ENCODE measurements around the gene FREY1.
"Not testable (repeated sequence)": the region's sequence is repeated elsewhere in the genome, so short reads cannot be mapped to it uniquely, and the experiment has no call there.

Gene FREY1

DNA sequence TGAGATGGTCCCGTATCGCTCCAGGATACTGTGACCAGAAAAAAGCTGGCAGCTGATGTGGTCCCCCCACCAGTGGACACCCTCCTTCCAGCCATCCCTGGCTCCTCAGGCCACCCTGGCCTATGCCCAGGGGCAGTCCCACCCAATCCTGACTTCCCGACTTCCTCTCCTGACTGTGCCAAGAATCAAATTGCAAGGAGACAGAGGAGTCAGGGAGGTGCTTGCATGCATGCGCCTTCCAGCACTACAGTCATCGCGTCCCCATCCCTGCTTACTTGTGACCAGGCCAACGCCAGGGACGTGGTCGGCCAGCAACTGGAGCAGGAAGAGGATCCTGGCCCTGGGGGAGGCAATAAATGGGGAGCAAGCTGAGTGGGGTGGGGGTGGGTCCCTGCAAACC, 3.6 kb upstream of the FREY1 start:
- DNase-seq, result no peak

DNA sequence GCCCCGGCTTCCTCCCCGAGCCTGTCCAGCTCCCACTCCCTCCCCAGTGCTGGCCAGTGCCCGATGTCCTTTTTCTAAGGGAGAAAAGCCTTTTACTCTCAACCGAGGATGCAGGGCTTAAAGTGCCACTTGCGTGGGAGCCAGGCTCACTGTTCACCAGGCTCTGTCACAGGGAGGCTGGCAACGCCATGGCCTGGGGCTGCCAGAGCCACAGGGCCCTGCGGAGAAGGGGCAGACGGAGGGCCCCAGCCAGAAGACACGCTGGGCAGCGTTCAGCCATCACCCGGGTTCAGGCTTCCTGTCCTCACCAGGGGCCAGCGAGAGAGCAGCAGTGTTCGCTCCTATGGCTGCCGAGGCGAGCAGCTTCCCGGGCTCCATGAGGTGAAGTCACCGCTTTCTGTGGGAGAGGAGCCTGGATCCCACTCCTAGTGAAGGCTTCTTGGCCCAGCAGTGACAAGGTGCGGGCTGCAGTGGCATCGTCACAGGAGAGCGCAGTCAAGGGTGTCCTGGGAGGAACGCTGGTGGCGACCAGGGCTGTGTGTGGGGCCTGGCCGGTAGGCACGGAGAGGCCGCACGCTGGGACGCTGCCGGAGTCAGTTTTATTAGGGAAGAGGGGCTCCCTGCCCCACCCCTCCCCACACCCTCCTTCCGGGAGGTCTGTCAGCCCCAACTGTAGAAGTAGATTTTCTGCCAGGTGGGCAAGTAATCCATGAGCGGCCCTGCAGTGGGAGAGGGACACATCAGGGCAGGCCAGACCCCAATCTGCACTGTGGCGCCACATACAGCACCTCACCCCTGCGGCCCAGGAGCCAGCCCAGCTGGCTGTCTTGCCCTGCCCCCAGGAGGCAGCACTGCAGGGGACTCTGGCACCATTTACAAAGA, 2.8 kb upstream of the FREY1 start:
- DNase-seq, result no peak

DNA sequence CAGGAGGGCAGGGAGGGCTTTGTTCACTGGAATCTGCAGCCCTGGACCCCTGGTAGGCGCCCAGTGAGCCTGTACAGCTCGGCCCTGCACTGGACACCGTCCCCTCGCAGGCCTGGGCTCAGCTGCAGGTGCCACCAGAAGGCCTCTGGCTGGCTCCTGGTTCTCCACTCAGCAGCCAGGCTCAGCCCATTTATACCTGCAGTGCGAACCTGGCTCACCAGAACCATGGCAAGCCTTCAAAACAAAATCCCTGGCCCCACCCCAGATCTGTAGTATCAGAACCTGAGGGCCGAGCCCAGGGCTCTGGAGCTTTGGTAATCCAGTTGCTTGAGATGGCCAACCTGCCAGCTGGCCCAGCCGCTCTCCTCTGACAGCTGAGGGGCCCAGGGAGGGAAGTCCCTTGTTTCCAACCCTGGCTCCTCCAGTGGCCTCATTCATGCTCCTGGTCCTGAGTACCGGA, 870 bp upstream of the FREY1 start:
- DNase-seq, result no peak

GRCh38 chr11:45906096-45906682, 882 bp downstream of the FREY1 start:
- peak; percentile 57 to 80 for DNase-seq

GRCh38 chr11:45905576-45905975, 1.5 kb downstream of the FREY1 start:
- not testable (repeated sequence) for DNase-seq

GRCh38 chr11:45905095-45905494, 2.0 kb downstream of the FREY1 start:
- DNase-seq, result no peak

DNA sequence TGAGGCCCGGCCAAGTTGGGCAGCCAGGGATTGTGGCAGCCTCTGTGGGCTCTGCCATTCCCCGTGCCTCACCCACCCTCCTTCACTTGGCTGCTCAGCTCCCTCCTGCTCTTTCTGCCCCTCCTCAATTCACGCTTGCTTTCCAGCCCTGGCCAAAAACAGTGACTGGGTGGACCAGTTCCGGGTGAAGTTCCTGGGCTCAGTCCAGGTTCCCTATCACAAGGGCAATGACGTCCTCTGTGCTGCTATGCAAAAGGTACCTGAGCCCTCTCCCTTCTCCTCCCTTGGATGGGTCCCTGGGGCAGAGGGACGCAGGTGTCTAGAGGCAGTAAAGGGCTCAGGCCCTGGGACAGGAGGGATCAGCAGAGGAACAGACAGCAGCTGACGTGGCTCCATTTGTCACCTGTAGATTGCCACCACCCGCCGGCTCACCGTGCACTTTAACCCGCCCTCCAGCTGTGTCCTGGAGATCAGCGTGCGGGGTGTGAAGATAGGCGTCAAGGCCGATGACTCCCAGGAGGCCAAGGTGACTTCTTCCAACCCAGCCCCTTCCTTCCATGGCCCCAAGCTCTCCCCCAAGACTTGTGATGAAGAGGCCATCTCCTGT, 2.7 kb downstream of the FREY1 start:
- no peak for DNase-seq

DNA sequence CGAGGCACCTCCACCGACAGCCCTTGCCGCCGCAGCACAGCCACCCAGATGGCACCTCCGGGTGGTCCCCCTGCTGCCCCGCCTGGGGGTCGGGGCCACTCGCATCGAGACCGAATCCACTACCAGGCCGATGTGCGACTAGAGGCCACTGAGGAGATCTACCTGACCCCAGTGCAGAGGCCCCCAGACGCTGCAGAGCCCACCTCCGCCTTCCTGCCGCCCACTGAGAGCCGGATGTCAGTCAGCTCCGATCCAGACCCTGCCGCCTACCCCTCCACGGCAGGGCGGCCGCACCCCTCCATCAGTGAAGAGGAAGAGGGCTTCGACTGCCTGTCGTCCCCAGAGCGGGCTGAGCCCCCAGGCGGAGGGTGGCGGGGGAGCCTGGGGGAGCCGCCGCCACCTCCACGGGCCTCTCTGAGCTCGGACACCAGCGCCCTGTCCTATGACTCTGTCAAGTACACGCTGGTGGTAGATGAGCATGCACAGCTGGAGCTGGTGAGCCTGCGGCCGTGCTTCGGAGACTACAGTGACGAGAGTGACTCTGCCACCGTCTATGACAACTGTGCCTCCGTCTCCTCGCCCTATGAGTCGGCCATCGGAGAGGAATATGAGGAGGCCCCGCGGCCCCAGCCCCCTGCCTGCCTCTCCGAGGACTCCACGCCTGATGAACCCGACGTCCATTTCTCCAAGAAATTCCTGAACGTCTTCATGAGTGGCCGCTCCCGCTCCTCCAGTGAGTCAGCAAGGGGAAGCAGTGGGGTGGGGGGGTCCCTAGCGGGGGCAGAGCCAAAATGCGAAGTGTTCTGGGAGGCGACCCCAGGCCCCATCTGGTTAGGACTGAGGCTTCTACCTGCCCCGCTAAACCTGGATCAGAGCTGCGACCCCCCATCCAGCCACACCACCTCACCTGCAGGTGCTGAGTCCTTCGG, 4.4 kb downstream of the FREY1 start:
- DNase-seq, result no peak

DNA sequence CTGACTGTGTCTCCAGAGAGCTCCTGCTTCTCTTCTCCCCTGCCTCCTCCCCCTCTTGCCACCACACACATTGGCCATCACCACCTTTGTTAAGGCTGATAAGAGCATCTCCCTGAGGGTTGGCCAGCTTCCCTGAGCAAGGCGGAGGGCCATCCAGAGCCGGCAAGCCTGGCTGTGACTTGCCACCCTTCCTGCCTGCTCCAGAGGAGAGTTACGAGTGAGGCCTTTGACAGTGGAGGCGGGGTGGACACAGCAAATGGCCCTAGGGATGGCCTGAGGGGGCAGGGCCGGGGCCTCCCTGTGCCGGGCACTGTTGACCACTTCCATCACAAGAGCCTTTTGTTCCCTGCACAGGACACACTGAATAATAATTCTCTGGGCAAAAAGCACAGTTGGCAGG, 5.4 kb downstream of the FREY1 start:
- no peak for DNase-seq

DNA sequence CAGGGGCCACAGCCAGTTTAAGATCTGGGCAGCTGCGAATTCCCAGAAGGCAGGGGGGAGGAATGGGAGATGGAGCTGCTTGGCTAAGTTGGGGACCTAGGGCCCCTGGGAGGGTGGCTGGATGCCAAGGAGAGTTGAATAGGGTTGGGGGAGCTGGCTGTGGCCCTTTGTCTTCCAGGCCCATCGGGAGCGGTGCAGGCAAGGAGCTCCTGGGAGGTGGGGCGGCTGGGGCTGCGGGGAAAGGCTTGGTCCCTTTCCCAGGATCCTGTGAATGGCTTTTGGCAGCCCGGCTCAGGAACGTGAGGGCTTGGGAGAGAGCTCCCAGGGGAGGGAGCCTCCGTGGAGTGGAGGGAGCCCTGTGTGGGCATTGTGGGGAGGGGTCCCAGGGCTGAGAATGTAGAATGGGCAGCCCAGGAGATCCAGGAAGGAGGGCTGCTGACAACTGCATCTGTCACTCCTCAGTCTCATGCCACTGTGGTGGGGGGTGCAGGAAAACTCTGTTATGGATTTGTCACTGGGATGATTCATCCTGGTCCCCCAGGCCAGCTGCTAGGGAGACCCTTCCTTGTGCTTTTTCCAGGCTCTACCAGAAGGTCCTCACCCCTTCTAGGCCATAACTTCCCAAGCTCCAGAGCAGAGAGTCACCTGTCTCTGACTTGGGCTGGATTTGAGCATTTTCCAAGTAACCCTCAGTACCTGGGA, 6.0 kb downstream of the FREY1 start:
- no peak for DNase-seq

DNA sequence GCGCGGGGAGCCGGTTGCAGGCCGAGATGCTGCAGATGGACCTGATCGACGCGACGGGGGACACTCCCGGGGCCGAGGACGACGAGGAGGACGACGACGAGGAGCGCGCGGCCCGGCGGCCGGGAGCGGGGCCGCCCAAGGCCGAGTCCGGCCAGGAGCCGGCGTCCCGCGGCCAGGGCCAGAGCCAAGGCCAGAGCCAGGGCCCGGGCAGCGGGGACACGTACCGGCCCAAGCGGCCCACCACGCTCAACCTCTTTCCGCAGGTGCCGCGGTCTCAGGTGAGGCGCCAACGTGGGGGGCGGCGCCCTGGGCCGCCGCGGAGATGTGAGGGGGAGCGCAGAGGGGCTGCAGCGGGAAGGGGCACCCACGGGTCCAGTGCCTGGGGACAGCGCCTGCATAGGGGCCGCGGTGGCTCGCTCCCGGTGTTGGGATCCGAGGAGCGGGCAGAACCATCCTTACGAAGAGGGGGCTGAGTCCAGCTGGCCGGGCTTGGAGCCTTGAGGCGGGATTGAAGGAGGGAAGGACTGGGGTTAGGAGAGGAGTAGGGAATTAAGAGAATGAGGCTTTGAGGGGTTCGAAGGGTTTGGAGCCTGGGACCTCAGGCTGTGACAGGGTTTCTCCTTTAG, 6.8 kb downstream of the FREY1 start:
- not testable (repeated sequence) for DNase-seq

DNA sequence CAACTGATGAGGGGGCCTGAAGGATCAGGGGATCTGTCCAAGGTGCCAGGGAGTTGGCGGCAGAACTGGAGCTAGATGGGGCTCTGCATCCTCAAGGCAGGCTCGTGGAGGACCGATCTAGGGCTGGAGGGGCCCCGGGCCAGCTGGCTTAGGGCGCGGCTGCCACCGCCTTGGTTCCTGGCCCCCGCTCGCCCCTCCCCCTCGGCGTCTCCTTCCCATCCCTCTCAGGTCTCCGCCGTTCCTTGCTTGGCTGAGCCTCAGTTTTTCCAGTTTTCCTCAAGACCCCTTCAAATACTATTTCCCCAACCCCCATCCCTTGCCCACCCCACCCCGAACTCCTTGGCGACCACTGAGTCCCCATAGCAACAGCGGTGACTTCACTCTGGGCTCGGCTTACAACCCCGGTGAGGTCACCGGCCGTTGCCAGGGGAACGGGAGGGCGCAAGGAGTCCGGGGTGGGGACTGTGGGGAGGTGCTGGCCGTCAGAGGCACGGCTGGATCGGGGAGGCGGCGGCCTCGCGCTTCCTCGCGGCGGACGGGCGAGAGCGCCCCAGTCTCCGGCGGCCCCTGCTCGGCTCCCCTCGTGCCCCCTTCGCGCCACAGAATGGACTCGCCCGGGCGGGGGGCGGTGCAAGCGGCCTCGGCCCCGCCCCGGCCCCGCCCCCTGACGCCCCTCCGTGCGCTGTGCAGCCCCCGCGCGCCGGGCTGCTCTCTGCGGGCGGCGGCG, 7.5 kb downstream of the FREY1 start:
- DNase-seq, result peak; percentile 47 to 56

GRCh38 chr11:45899086-45899447, 8.0 kb downstream of the FREY1 start:
- DNase-seq, result no peak

- no peak for DNase-seq
Measured at GRCh38 chr11:45897556-45897955, 9.5 kb downstream of the FREY1 start.

GRCh38 chr11:45896422-45896984, 10.6 kb downstream of the FREY1 start:
- no peak for DNase-seq

DNA sequence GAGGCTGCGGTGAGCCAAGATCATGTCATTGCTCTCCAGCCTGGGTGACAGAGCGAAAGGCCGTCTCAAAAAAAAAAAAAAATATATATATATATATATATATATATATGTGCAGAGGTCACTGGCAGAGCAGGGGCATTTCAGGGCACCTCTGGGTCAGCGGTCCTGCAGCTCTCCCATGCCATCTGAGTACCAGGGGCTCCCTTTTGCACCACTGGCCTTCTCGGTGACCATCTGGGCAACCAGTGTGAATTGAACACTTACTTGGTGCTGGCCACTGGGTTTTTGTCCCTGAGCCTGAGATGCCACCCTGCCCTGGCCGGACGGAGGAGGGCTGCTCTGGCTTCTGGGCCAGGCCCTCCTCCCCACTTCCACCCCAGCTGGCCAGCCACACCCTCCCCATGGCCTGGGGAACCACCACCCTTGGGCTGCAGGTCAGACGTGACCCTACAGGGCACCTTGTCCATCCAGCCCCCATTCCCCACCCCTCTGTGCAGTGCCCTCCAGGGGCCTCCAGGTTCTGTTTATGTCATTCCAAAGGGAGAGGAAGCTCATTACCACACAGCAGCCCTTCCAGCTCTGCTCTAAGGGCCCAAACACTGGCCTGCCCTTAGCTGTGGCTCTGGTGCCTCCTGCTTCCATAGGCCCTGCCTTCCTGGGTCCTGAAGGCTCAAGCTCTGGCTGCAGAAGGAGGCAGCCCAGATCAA, 11.4 kb downstream of the FREY1 start:
- no peak for DNase-seq

- no peak for DNase-seq
Measured at GRCh38 chr11:45894555-45895247, 12.4 kb downstream of the FREY1 start.

DNA sequence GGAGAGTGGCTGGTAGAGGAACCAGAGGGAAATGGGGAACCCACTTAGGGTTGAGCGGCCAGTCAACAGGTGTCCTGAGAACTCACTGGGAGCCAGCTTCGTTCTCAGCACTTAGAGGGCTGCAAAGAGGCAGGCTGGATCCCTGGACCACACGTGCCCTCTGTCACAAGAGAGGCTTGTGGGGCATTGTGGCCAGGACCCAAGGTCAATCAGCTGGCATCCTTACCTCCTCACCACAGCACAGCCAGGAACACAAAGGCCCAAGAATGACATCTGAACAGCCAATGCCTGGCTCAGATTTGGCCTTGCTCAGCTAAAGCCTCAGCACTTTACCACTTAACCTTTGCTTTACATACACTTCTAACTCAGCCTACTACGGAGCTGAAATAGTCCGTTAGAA, 14.2 kb downstream of the FREY1 start:
- DNase-seq, result no peak

GRCh38 chr11:45890886-45891550, 16.1 kb downstream of the FREY1 start:
- DNase-seq, result no peak

All from inflammatory macrophage treated with lipopolysaccharide for 1 hour (primary cell).